IPS DF 6.9 (cell line): Measurements from ENCODE around the gene SLC7A14.

ENCODE experiments used
- DNase-seq: peaks from one replicate; pipeline ENCODE4 v3.0.0-alpha.2; 2013; ENCODE audit warnings: low read depth, low spot score
- H3K27ac ChIP-seq: one replicate; pipeline ENCODE4 v1.5.1; 2013; ENCODE audit warnings: low read length, control low read depth
- H3K27me3 ChIP-seq: 2 replicates; pipeline ENCODE4 v1.6.1; 2013; ENCODE audit warnings: mild to moderate bottlenecking, low read length; ENCODE audit not compliant: control insufficient read depth, insufficient read depth
- H3K36me3 ChIP-seq: 2 replicates; pipeline ENCODE4 v1.6.1; 2013; ENCODE audit warnings: low read length; ENCODE audit not compliant: control insufficient read depth, insufficient read depth
- H3K4me1 ChIP-seq: 2 replicates; pipeline ENCODE4 v1.6.1; 2013; ENCODE audit warnings: low read length; ENCODE audit not compliant: control insufficient read depth, insufficient read depth
- H3K4me3 ChIP-seq: 2 replicates; pipeline ENCODE4 v1.5.1; 2013; ENCODE audit warnings: mild to moderate bottlenecking, low read length
- H3K9me3 ChIP-seq: 2 replicates; pipeline ENCODE4 v1.6.1; 2013; ENCODE audit warnings: low read length, inconsistent platforms; ENCODE audit not compliant: control insufficient read depth, insufficient read depth
- WGBS: extraction: QIAGEN DNeasy Blood & Tissue Kit; methylation state at CpG from one replicate; pipeline ENCODE4 v1.1.7; 2013; ENCODE audit warnings: mixed read lengths, missing lambda C conversion rate; ENCODE audit not compliant: insufficient read length, insufficient coverage; 5-methylcytosine and 5-hydroxymethylcytosine counted together

The SLC7A14 gene

GRCh38 chr3:170611751-170612150 is 25.9 kb upstream of the SLC7A14 start:
- WGBS = no CpG with 5 or more reads among the region's 2 CpGs
- H3K27me3 ChIP-seq = no peaks in the 10 kb centered on the region

GRCh38 chr3:170610321-170610884 is 24.5 kb upstream of the SLC7A14 start:
- H3K36me3 ChIP-seq = no peaks in the 10 kb centered on the region
- no peak for DNase-seq
- no CpG with 5 or more reads among the region's 8 CpGs for WGBS
- H3K4me3 ChIP-seq = no peak overlapping the region
- no peaks in the 10 kb centered on the region for H3K4me1 ChIP-seq
- H3K9me3 ChIP-seq = no peaks in the 10 kb centered on the region
- H3K27ac ChIP-seq = no peak overlapping the region
- H3K27me3 ChIP-seq = no peaks in the 10 kb centered on the region

More at GRCh38 chr3:170611751-170612150, 25.9 kb upstream of the SLC7A14 start:
- DNase-seq = no peak
- H3K36me3 ChIP-seq = no peaks in the 10 kb centered on the region
- no peaks in the 10 kb centered on the region for H3K9me3 ChIP-seq
- H3K4me1 ChIP-seq = no peaks in the 10 kb centered on the region
- H3K27ac ChIP-seq = no peak overlapping the region
- H3K4me3 ChIP-seq = no peak overlapping the region

- Histone ChIP-seq H3K36me3 (no peaks in the 10 kb centered on the region), H3K27me3 (no peaks in the 10 kb centered on the region), H3K27ac (no peak overlapping the region), H3K4me1 (no peaks in the 10 kb centered on the region), H3K4me3 (no peak overlapping the region), H3K9me3 (no peaks in the 10 kb centered on the region)
- DNase-seq = no peak
- no CpG with 5 or more reads among the region's 1 CpG for WGBS
These were observed 22.6 kb upstream of the SLC7A14 start for GRCh38 chr3:170608475-170608874.

- WGBS = no CpG with 5 or more reads among the region's 3 CpGs
- no peak overlapping the region for H3K4me3 ChIP-seq
- H3K27me3 ChIP-seq = no peaks in the 10 kb centered on the region
- no peak overlapping the region for H3K27ac ChIP-seq
- H3K4me1 ChIP-seq = no peaks in the 10 kb centered on the region
- no peak for DNase-seq
- no peaks in the 10 kb centered on the region for H3K36me3 ChIP-seq
- no peaks in the 10 kb centered on the region for H3K9me3 ChIP-seq
These were observed 20.8 kb upstream of the SLC7A14 start for GRCh38 chr3:170606675-170607074.

DNA sequence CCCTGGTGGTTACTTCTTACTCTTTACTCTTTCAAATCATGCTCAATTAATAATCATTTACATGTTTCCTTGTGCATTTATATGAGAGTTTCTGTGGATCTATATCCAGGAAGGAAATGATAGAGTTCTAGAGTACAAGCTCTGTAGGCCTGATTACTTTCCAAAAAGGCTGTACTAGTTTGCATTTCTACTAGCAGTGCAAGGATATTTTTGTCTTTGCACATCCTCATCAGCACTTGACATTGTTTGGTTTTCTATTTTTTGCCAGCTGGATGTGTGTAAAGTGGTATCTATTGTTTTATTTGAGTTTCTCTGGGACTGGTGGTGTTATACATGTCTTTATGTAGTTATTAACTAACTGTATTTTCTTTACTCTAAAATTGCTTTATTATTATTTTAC is 19.6 kb upstream of the SLC7A14 start:
- Histone ChIP-seq H3K4me3 (no peak overlapping the region), H3K27me3 (no peaks in the 10 kb centered on the region), H3K9me3 (no peaks in the 10 kb centered on the region), H3K27ac (no peak overlapping the region), H3K4me1 (no peaks in the 10 kb centered on the region), H3K36me3 (no peaks in the 10 kb centered on the region)
- DNase-seq = no peak

DNA sequence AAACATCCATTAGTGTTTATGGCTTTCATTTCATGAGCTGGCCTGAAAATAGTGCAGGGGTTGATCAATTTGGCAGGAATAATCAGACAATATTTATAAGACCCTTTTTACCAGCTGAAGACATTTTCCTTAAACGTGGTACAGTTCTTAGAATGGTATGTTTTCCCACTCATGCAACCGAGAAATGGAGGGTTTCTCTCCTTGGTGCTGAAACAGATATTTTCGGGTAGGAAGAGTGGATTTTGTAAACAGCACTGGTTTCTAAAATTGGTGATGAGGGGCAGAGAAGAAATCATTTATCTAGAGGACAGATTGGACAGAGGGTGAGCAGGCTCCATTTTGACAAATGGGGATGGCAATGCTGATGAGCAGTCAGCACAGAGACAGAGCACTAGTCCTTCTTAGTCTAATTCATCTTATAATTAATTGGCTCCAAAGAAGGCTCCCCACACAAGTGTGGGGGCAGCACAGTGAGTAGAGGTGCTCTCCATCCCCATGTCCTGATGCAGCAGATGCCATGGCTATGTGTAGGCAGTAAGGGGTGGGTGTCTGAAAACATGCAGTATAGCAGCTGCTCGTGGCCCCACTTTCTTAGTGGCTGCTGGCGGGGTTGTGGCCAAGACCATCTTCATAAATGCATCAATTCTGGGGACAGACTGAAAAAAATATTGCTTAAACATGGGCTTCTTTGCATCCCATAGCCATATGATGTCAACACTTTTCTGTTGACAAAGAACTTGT is 18.1 kb upstream of the SLC7A14 start:
- Histone ChIP-seq H3K4me1 (no peaks in the 10 kb centered on the region), H3K27ac (no peak overlapping the region), H3K27me3 (no peaks in the 10 kb centered on the region), H3K36me3 (no peaks in the 10 kb centered on the region), H3K4me3 (no peak overlapping the region), H3K9me3 (no peaks in the 10 kb centered on the region)
- no CpG with 5 or more reads among the region's 5 CpGs for WGBS
- DNase-seq = no peak

- DNase-seq = no peak
- Histone ChIP-seq H3K36me3 (no peaks in the 10 kb centered on the region), H3K9me3 (no peaks in the 10 kb centered on the region), H3K27ac (no peak overlapping the region), H3K4me1 (no peaks in the 10 kb centered on the region), H3K4me3 (no peak overlapping the region), H3K27me3 (no peaks in the 10 kb centered on the region)
- WGBS = no CpG with 5 or more reads among the region's 1 CpG
These were observed 16.7 kb upstream of the SLC7A14 start for GRCh38 chr3:170602556-170602955.

DNA sequence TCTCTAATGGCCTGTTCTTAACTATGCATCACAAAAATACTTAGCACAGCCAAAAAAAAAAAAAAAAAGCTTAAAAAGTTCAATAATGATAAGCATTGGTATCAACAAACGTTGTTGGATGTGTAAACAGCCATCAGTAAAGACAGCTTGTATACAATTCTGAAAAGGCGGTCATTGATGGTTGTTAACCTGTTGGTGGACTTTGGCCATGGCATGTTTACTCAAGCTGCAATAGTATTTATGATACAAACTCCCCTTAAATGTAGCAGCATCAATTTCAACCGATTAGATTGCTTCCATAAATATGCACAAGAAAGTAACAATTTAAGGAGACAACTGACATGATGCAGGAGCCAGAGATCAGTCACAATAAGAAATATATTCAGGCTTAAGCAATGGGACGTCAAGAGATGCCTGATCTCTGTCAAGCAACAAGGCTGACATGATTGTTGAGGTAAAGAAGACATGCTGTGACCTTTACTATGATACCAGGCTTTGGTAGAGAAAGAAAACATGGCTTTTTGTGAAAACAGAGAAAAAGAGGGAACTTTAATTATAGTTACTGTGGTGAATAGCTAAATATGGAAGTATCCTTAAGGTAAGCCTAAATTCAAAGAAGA is 14.2 kb upstream of the SLC7A14 start:
- Histone ChIP-seq H3K9me3 (no peaks in the 10 kb centered on the region), H3K4me3 (no peak overlapping the region), H3K27ac (no peak overlapping the region), H3K4me1 (no peaks in the 10 kb centered on the region), H3K36me3 (no peaks in the 10 kb centered on the region), H3K27me3 (no peaks in the 10 kb centered on the region)
- no peak for DNase-seq
- no CpG with 5 or more reads among the region's 4 CpGs for WGBS

GRCh38 chr3:170599091-170599490 is 13.2 kb upstream of the SLC7A14 start:
- no peak overlapping the region for H3K27ac ChIP-seq
- H3K9me3 ChIP-seq = no peaks in the 10 kb centered on the region
- WGBS = no CpG with 5 or more reads among the region's 1 CpG
- H3K4me3 ChIP-seq = no peak overlapping the region
- H3K4me1 ChIP-seq = no peaks in the 10 kb centered on the region
- DNase-seq = no peak
- no peaks in the 10 kb centered on the region for H3K27me3 ChIP-seq
- H3K36me3 ChIP-seq = no peaks in the 10 kb centered on the region

- Histone ChIP-seq H3K4me3 (no peak overlapping the region), H3K36me3 (no peaks in the 10 kb centered on the region), H3K27ac (no peak overlapping the region), H3K4me1 (no peaks in the 10 kb centered on the region), H3K27me3 (no peaks in the 10 kb centered on the region), H3K9me3 (no peaks in the 10 kb centered on the region)
- no peak for DNase-seq
These were observed 12.2 kb upstream of the SLC7A14 start for GRCh38 chr3:170598091-170598502.

DNA sequence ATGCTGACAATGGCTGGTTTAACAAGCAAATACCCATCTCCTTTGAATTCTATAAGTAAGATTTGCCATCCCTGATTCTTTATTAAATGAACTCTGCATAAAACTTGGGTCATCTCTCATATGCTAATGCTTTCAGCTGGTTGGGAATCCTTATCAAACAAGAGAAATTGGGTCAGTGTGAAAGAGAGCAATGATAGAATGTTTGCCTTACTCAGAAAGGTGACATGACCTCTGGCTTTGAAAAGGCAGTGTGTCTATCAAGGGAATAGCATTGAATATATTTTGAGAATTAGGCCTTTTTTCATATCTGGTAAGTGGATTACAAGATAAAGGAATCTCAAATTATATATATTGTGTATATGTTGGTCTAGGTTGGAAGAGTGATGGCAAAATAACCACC is 8.7 kb upstream of the SLC7A14 start:
- no peaks in the 10 kb centered on the region for H3K9me3 ChIP-seq
- DNase-seq = no peak
- no peaks in the 10 kb centered on the region for H3K27me3 ChIP-seq
- H3K36me3 ChIP-seq = no peaks in the 10 kb centered on the region
- no peaks in the 10 kb centered on the region for H3K4me1 ChIP-seq
- no peak overlapping the region for H3K4me3 ChIP-seq
- no peak overlapping the region for H3K27ac ChIP-seq
